HCT116 (cell line): ENCODE data around the gene NF2.

Experiments used
- EGR1 ChIP-seq: IDR thresholded peaks from 2 replicates; pipeline ENCODE4 v1.6.1; 2012; ENCODE audit warnings: low read depth
- POLR2A ChIP-seq: IDR thresholded peaks from 2 replicates; pipeline ENCODE4 v1.7.0; 2011; ENCODE audit warnings: borderline replicate concordance; ENCODE audit not compliant: insufficient read depth, insufficient read length; ENCODE audit errors: extremely low read depth
- POLR2AphosphoS5 ChIP-seq: IDR thresholded peaks from 2 replicates; pipeline ENCODE4 v1.6.1; 2011; ENCODE audit warnings: mild to moderate bottlenecking, low read depth, low read length, moderate library complexity
- TF ChIP-seq, protein P1 (sequence below), 3 experiments: fragments of 200-600 bp in 1 of 3; sonication (generic) in 1 of 3; IDR thresholded peaks in 2 of 3; conservative IDR thresholded peaks in 1 of 3; 2 replicates each; pipeline ENCODE4 v1.5.1; 2012 to 2017; ENCODE audit warnings: low read depth in 2 of 3, low read length in 2 of 3, antibody characterized with exemption in 1 of 3, borderline replicate concordance in 1 of 3, control low read depth in 1 of 3, mild to moderate bottlenecking in 1 of 3, mixed read lengths in 1 of 3, mixed run types in 1 of 3, moderate library complexity in 1 of 3; ENCODE audit not compliant: insufficient read depth in 1 of 3

DNA sequence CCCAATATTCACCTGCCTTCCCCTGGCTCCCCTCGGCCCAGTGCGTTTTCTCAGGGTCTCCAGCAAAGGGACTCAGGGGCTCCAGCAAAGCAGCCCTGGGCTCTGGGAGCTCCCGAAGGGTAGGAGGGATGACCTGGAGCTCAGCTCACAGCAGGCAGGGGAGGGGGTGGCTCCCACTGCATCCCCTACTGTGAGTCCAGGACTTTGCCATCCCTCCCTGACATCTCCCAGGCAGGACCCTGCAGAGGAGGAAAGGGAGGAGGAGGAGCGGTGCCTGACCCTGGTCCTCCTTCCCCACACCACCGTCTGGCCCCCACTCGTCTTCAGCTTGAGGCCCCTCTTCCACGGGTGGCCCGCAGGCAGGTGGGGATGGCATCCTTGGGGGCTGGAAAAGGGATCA lies 121.4 kb downstream of the NF2 start:
- TF ChIP-seq, protein P1, sequence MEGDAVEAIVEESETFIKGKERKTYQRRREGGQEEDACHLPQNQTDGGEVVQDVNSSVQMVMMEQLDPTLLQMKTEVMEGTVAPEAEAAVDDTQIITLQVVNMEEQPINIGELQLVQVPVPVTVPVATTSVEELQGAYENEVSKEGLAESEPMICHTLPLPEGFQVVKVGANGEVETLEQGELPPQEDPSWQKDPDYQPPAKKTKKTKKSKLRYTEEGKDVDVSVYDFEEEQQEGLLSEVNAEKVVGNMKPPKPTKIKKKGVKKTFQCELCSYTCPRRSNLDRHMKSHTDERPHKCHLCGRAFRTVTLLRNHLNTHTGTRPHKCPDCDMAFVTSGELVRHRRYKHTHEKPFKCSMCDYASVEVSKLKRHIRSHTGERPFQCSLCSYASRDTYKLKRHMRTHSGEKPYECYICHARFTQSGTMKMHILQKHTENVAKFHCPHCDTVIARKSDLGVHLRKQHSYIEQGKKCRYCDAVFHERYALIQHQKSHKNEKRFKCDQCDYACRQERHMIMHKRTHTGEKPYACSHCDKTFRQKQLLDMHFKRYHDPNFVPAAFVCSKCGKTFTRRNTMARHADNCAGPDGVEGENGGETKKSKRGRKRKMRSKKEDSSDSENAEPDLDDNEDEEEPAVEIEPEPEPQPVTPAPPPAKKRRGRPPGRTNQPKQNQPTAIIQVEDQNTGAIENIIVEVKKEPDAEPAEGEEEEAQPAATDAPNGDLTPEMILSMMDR (IDR thresholded peaks at IDR 0.05 in 2 of 3, conservative IDR thresholded peaks at IDR 0.05 in 1 of 3; ENCODE audit: borderline replicate concordance in 1 of 3, insufficient read depth in 1 of 3, low read depth in 2 of 3, low read length in 2 of 3), result no peak
- TF ChIP-seq POLR2AphosphoS5 (no peak), POLR2A (no peak), EGR1 (no peak)
